ENCODE measurements around the gene RUNX2. TPM values are rescaled to one million over a fixed set of nuclear protein-coding genes. Genes with fewer than 3 reads are reported as not detected.

RUNX2 gene
- total and polyA plus RNA-seq, 12 donors: 0.28 to 4.5 (median 1.8) TPM

GRCh38 chr6:45679163-45679562 lies 351.0 kb downstream of the RUNX2 start:
- Histone ChIP-seq H3K9me3 (replicated peaks in 1 of 3) (peaks cover 0 to 11% (median 0%) of the 10 kb centered on the region in 3 donors), H3K27me3 (no peaks in the 10 kb centered on the region), H3K4me1 (replicated peaks in 1 of 2) (peaks cover 0 to 11% of the 10 kb centered on the region in 2 donors), H3K4me3 (no peak overlapping the region), H3K36me3 (replicated peaks in 1 of 2) (no peaks in the 10 kb centered on the region), H3K27ac (no peak overlapping the region)
- 81 to 93% (median 85%) methylated on average over 5 of the region's 5 CpGs for WGBS, 4 donors
- TF ChIP-seq CTCF (IDR thresholded peaks at IDR 0.05) (no peak), POLR2A (IDR thresholded peaks at IDR 0.05) (no peak)
- no peak for DNase-seq
- intact Hi-C loops (cut with DNase I): no loop called here

GRCh38 chr6:45679631-45680030 lies 351.5 kb downstream of the RUNX2 start:
- 87 to 94% (median 91%) methylated on average over 2 of the region's 2 CpGs for WGBS, 4 donors
- intact Hi-C loops (cut with DNase I): no loop called here
- DNase-seq: no peak
- TF ChIP-seq POLR2A (IDR thresholded peaks at IDR 0.05): no peak
- TF ChIP-seq CTCF (IDR thresholded peaks at IDR 0.05): no peak
- Histone ChIP-seq H3K27me3 (no peaks in the 10 kb centered on the region), H3K27ac (no peak overlapping the region), H3K4me3 (no peak overlapping the region), H3K9me3 (replicated peaks in 1 of 3) (peaks cover 0 to 11% (median 0%) of the 10 kb centered on the region in 3 donors), H3K36me3 (replicated peaks in 1 of 2) (no peaks in the 10 kb centered on the region), H3K4me1 (replicated peaks in 1 of 2) (peaks cover 0 to 11% of the 10 kb centered on the region in 2 donors)

GRCh38 chr6:45681860-45682511 lies 353.9 kb downstream of the RUNX2 start:
- DNase-seq: peak in 2 of 7 donors; percentile 37 to 50
- Histone ChIP-seq H3K27ac (no peak overlapping the region), H3K4me3 (no peak overlapping the region), H3K36me3 (replicated peaks in 1 of 2) (no peaks in the 10 kb centered on the region), H3K4me1 (replicated peaks in 1 of 2) (peaks cover 0 to 9% of the 10 kb centered on the region in 2 donors), H3K9me3 (replicated peaks in 1 of 3) (peaks cover 0 to 11% (median 0%) of the 10 kb centered on the region in 3 donors), H3K27me3 (no peaks in the 10 kb centered on the region)
- TF ChIP-seq CTCF (IDR thresholded peaks at IDR 0.05): no peak
- TF ChIP-seq POLR2A (IDR thresholded peaks at IDR 0.05): no peak
- intact Hi-C loops (cut with DNase I): no loop called here
- 64 to 71% (median 67%) methylated on average over 4 of the region's 4 CpGs for WGBS, 4 donors

GRCh38 chr6:45684476-45684875 lies 356.3 kb downstream of the RUNX2 start:
- DNase-seq: no peak
- Histone ChIP-seq H3K4me3 (no peak overlapping the region), H3K36me3 (replicated peaks in 1 of 2) (no peaks in the 10 kb centered on the region), H3K27me3 (no peaks in the 10 kb centered on the region), H3K4me1 (replicated peaks in 1 of 2) (no peaks in the 10 kb centered on the region), H3K27ac (no peak overlapping the region), H3K9me3 (replicated peaks in 1 of 3) (peaks cover 0 to 11% (median 0%) of the 10 kb centered on the region in 3 donors)
- intact Hi-C loops (cut with DNase I): no loop called here
- TF ChIP-seq POLR2A (IDR thresholded peaks at IDR 0.05): no peak

GRCh38 chr6:45685076-45685475 lies 356.9 kb downstream of the RUNX2 start:
- no peaks in the 10 kb centered on the region for H3K36me3 ChIP-seq (replicated peaks in 1 of 2)
- intact Hi-C loops (cut with DNase I): no loop called here
- no peaks in the 10 kb centered on the region for H3K4me1 ChIP-seq (replicated peaks in 1 of 2)
- H3K27me3 ChIP-seq: no peaks in the 10 kb centered on the region
- TF ChIP-seq CTCF (IDR thresholded peaks at IDR 0.05) (no peak), POLR2A (IDR thresholded peaks at IDR 0.05) (no peak)
- no peak overlapping the region for H3K27ac ChIP-seq
- no peak for DNase-seq
- no peak overlapping the region for H3K4me3 ChIP-seq
- H3K9me3 ChIP-seq (replicated peaks in 1 of 3): peaks cover 0 to 11% (median 0%) of the 10 kb centered on the region in 3 donors
